Mesenchymal stem cell (in vitro differentiated cells and primary cell): Measurements from ENCODE around the gene LDB3.

Experiments used
- DNase-seq: peaks from one replicate; pipeline ENCODE4 v3.0.0-alpha.2; 2013
- H2AFZ ChIP-seq: one replicate; pipeline ENCODE4 v1.6.1; 2013; ENCODE audit warnings: low read depth, mild to moderate bottlenecking, control low read depth, inconsistent platforms, low read length, moderate library complexity
- H2AK5ac ChIP-seq: 2 replicates; pipeline ENCODE4 v1.6.1; 2013; ENCODE audit warnings: low read length, moderate library complexity, mild to moderate bottlenecking, inconsistent platforms; ENCODE audit not compliant: severe bottlenecking
- H2BK120ac ChIP-seq: one replicate; pipeline ENCODE4 v1.6.1; 2013; ENCODE audit warnings: low read depth, mild to moderate bottlenecking, inconsistent platforms, low read length, moderate library complexity
- H2BK12ac ChIP-seq, 2 experiments: one replicate each; pipeline ENCODE4 v1.6.1; 2013; ENCODE audit warnings: inconsistent platforms in 2 of 2, low read length in 2 of 2, mild to moderate bottlenecking in 2 of 2, moderate library complexity in 2 of 2, control low read depth in 1 of 2
- H2BK15ac ChIP-seq: one replicate; pipeline ENCODE4 v1.6.1; 2013; ENCODE audit warnings: mild to moderate bottlenecking, low read depth, inconsistent platforms; ENCODE audit not compliant: poor library complexity, severe bottlenecking
- H2BK5ac ChIP-seq: 2 replicates; pipeline ENCODE4 v1.6.1; 2013; ENCODE audit warnings: low read depth, mild to moderate bottlenecking, low read length, control low read depth, inconsistent platforms; ENCODE audit not compliant: poor library complexity, severe bottlenecking
- H3K14ac ChIP-seq, 2 experiments: one replicate each; pipeline ENCODE4 v1.6.1; 2013; ENCODE audit warnings: inconsistent platforms in 2 of 2, low read length in 2 of 2, control low read depth in 1 of 2, mild to moderate bottlenecking in 1 of 2, moderate library complexity in 1 of 2
- H3K18ac ChIP-seq, 2 experiments: one replicate each; pipeline ENCODE4 v1.6.1; 2013; ENCODE audit warnings: inconsistent platforms in 2 of 2, low read length in 2 of 2, control low read depth in 1 of 2, low read depth in 1 of 2, mild to moderate bottlenecking in 1 of 2
- H3K23ac ChIP-seq, 2 experiments: one replicate each; pipeline ENCODE4 v1.6.1; 2013; ENCODE audit warnings: inconsistent platforms in 2 of 2, low read length in 2 of 2, mild to moderate bottlenecking in 2 of 2, moderate library complexity in 2 of 2, control low read depth in 1 of 2
- H3K27ac ChIP-seq: 2 replicates; pipeline ENCODE4 v1.5.1; 2013; ENCODE audit warnings: mild to moderate bottlenecking, moderate library complexity, low read length, control low read depth, inconsistent platforms; ENCODE audit not compliant: poor library complexity, severe bottlenecking
- H3K27me3 ChIP-seq, 2 experiments: 2 replicates each; pipeline versions ENCODE4 v1.6.1 to v1.7.0; 2013; ENCODE audit warnings: low read length in 2 of 2, mild to moderate bottlenecking in 2 of 2, moderate library complexity in 2 of 2, control low read depth in 1 of 2, inconsistent platforms in 1 of 2; ENCODE audit not compliant: control insufficient read depth in 1 of 2, insufficient read depth in 1 of 2
- H3K36me3 ChIP-seq, 2 experiments: 2 replicates each; pipeline versions ENCODE4 v1.6.1 to v1.7.0; 2013; ENCODE audit warnings: low read length in 2 of 2, control low read depth in 1 of 2, inconsistent platforms in 1 of 2, low read depth in 1 of 2, mild to moderate bottlenecking in 1 of 2; ENCODE audit not compliant: insufficient read depth in 2 of 2, control insufficient read depth in 1 of 2
- H3K4ac ChIP-seq, 2 experiments: one replicate each; pipeline ENCODE4 v1.6.1; 2013; ENCODE audit warnings: inconsistent platforms in 2 of 2, low read length in 2 of 2, mild to moderate bottlenecking in 2 of 2, moderate library complexity in 2 of 2, control low read depth in 1 of 2, low read depth in 1 of 2
- H3K4me1 ChIP-seq: 2 replicates; pipeline ENCODE4 v1.6.1; 2013; ENCODE audit warnings: low read depth, low read length, control low read depth; ENCODE audit not compliant: control insufficient read depth, insufficient read depth
- H3K4me2 ChIP-seq: 2 replicates; pipeline ENCODE4 v1.6.1; 2013; ENCODE audit warnings: low read length, mild to moderate bottlenecking, inconsistent platforms; ENCODE audit not compliant: poor library complexity, severe bottlenecking
- H3K4me3 ChIP-seq, 2 experiments: 2 replicates each; pipeline versions ENCODE4 v1.5.1 to v1.7.0; 2013; ENCODE audit warnings: low read length in 2 of 2, mild to moderate bottlenecking in 2 of 2, control low read depth in 1 of 2, low read depth in 1 of 2; ENCODE audit not compliant: insufficient read depth in 1 of 2
- H3K79me1 ChIP-seq: replicated peaks from 2 replicates; pipeline ENCODE4 v1.6.1; 2013; ENCODE audit warnings: mild to moderate bottlenecking, control low read depth, low read length, inconsistent platforms; ENCODE audit not compliant: poor library complexity, severe bottlenecking
- H3K9ac ChIP-seq: 2 replicates; pipeline ENCODE4 v1.7.0; 2013; ENCODE audit warnings: mild to moderate bottlenecking, low read length, moderate library complexity
- H3K9me3 ChIP-seq: 2 replicates; pipeline ENCODE4 v1.7.0; 2013; ENCODE audit warnings: mild to moderate bottlenecking, low read length; ENCODE audit not compliant: control insufficient read depth
- H4K8ac ChIP-seq: one replicate; pipeline ENCODE4 v1.6.1; 2013; ENCODE audit warnings: inconsistent platforms, mild to moderate bottlenecking, low read length, moderate library complexity
- H4K91ac ChIP-seq: one replicate; pipeline ENCODE4 v1.6.1; 2013; ENCODE audit warnings: mild to moderate bottlenecking, low read length, inconsistent platforms
- WGBS: methylation state at CpG from one replicate; pipeline ENCODE4 v1.1.7; 2013; ENCODE audit warnings: mixed read lengths; 5-methylcytosine and 5-hydroxymethylcytosine counted together

Gene LDB3

GRCh38 chr10:86775056-86775869 is 107.0 kb downstream of the LDB3 start:
- Histone ChIP-seq H2AFZ (no peak overlapping the region), H3K36me3 (no peaks in the 10 kb centered on the region), H3K4ac (peak overlapping the region in 1 of 2 experiments; percentile 13), H3K4me1 (no peaks in the 10 kb centered on the region), H3K27ac (no peak overlapping the region), H2BK15ac (no peak overlapping the region), H2BK12ac (peak overlapping the region in 1 of 2 experiments; percentile 83), H3K4me3 (no peak overlapping the region), H2AK5ac (no peak overlapping the region), H4K8ac (no peak overlapping the region), H4K91ac (no peak overlapping the region), H3K9ac (peak overlapping the region; percentile 23), H2BK120ac (no peak overlapping the region), H3K23ac (no peak overlapping the region), H3K4me2 (no peak overlapping the region), H3K9me3 (no peaks in the 10 kb centered on the region), H3K79me1 (peaks cover 12% of the 10 kb centered on the region), H3K14ac (no peak overlapping the region), H3K18ac (peak overlapping the region in 1 of 2 experiments; percentile 68), H3K27me3 (no peaks in the 10 kb centered on the region), H2BK5ac (no peak overlapping the region)
- 19% methylated on average over 6 of the region's 6 CpGs for WGBS
- DNase-seq: peak; percentile 85

GRCh38 chr10:86775870-86776180 is 107.5 kb downstream of the LDB3 start:
- no peak overlapping the region for H4K91ac ChIP-seq

DNA sequence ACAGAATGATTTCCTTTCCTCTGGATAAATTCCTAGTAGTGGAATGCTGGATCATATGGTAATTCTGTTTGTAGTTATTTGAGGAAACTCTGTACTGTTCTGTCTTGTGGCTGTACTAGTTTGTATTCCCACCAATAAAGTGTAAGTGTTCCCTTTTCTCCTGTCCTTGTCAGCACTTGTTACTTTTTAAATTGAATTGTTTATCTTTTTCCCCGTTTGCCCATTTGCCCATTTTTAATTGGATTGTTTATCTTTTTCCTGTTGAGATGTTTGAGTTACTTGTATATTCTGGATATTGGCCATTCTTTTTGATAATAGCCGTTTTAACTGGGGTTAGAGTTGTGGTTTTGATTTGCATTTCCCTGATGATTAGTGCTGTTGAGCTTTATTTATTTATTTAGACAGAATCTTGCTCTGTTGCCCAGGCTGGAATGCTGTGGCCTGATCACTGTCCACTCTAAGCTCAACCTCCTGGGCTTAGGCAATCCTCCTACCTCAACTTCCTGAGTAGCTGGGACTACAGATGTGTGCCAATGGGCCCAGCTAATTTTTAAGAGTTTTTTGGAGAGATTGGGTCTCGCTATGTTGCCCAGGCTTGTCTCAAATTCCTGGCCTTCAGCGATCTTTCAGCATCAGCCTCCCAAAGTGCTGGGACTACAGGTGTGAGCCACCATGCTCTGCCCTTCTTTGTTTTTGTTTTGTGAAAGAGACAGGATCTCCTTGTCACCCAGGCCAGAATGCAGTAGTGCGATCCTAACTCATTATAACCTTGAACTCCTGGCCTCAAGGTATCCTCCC is 111.1 kb downstream of the LDB3 start:
- Histone ChIP-seq H2BK12ac (no peak overlapping the region), H2AFZ (no peak overlapping the region), H2BK15ac (no peak overlapping the region), H3K27ac (no peak overlapping the region), H3K27me3 (no peaks in the 10 kb centered on the region), H3K4me1 (no peaks in the 10 kb centered on the region), H3K23ac (no peak overlapping the region), H3K4me2 (no peak overlapping the region), H4K8ac (no peak overlapping the region), H2BK5ac (no peak overlapping the region), H3K4me3 (no peak overlapping the region), H3K79me1 (peaks cover 12% of the 10 kb centered on the region), H2AK5ac (no peak overlapping the region), H4K91ac (peak overlapping the region; percentile 65), H2BK120ac (no peak overlapping the region), H3K4ac (no peak overlapping the region), H3K18ac (peak overlapping the region in 1 of 2 experiments; percentile 85), H3K36me3 (no peaks in the 10 kb centered on the region), H3K14ac (no peak overlapping the region), H3K9me3 (no peaks in the 10 kb centered on the region), H3K9ac (peak overlapping the region; percentile 1)
- WGBS: 62% methylated on average over 5 of the region's 5 CpGs
- peak; percentile 69 for DNase-seq

More at GRCh38 chr10:86775870-86776180, 107.5 kb downstream of the LDB3 start:
- Histone ChIP-seq H3K4me1 (no peaks in the 10 kb centered on the region), H3K27me3 (no peaks in the 10 kb centered on the region), H3K9ac (no peak overlapping the region), H3K18ac (peak overlapping the region in 1 of 2 experiments; percentile 68), H3K14ac (no peak overlapping the region), H2BK15ac (no peak overlapping the region), H3K27ac (no peak overlapping the region), H4K8ac (no peak overlapping the region), H2BK120ac (no peak overlapping the region), H2AK5ac (no peak overlapping the region), H3K79me1 (peaks cover 12% of the 10 kb centered on the region), H2BK5ac (no peak overlapping the region), H2AFZ (no peak overlapping the region), H3K4me3 (no peak overlapping the region), H3K9me3 (no peaks in the 10 kb centered on the region), H3K4ac (peak overlapping the region in 1 of 2 experiments; percentile 13), H2BK12ac (peak overlapping the region in 1 of 2 experiments; percentile 83), H3K23ac (no peak overlapping the region), H3K4me2 (no peak overlapping the region), H3K36me3 (no peaks in the 10 kb centered on the region)
- 88% methylated on average over 2 of the region's 3 CpGs for WGBS
- no peak for DNase-seq

DNA sequence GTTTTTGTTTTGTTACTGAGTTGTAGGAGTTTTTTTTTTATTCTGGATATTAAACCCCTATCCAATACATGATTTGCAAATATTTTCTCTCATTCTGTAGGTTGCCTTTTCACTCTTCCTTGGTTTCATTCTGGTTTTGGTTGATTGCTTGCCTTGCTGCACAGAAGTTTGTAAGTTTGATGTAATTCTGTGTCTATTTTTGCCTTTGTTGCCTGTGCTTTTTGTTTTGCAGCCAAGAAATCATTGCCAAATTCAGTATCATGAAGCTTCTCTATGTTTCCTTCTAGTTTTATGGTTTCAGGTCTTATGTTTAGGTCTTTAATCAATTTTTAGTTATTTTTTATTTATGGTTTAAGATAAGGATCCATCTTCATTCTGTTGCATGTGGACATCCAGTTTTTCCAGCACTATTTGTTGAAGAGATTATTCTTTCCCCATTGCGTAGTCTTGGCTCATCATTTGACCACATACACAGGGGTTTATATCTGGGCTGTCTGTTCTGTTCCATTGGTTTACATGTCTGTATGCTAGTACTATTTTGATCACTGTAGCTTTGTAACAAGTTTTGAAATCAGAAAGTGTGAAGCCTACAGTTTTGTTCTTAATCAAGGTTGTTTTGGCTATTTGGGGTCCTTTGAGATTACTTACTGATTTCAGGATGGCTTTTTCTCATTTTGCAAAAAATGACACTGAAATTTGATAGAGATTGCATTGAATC is 114.5 kb downstream of the LDB3 start:
- no peak overlapping the region for H2BK12ac ChIP-seq
- WGBS: 88% methylated on average over 1 of the region's 1 CpG
- no peak overlapping the region for H2BK15ac ChIP-seq
- H3K23ac ChIP-seq: no peak overlapping the region
- H3K27ac ChIP-seq: no peak overlapping the region
- H4K8ac ChIP-seq: no peak overlapping the region
- no peaks in the 10 kb centered on the region for H3K9me3 ChIP-seq
- no peak overlapping the region for H2AFZ ChIP-seq
- no peak overlapping the region for H3K4me3 ChIP-seq
- H3K18ac ChIP-seq: no peak overlapping the region
- H3K14ac ChIP-seq: no peak overlapping the region
- H3K9ac ChIP-seq: no peak overlapping the region
- H3K4ac ChIP-seq: no peak overlapping the region
- no peak overlapping the region for H2AK5ac ChIP-seq
- H3K4me2 ChIP-seq: no peak overlapping the region
- peak; percentile 68 for DNase-seq
- no peak overlapping the region for H2BK120ac ChIP-seq
- H3K79me1 ChIP-seq: peaks cover 14% of the 10 kb centered on the region
- H3K36me3 ChIP-seq: no peaks in the 10 kb centered on the region
- H3K27me3 ChIP-seq: no peaks in the 10 kb centered on the region
- no peak overlapping the region for H4K91ac ChIP-seq
- peaks cover 7% of the 10 kb centered on the region for H3K4me1 ChIP-seq
- no peak overlapping the region for H2BK5ac ChIP-seq
